Left lobe of liver (tissue), 2 donors: ENCODE measurements around the gene KDM5A. TPM values are rescaled to one million over a fixed set of nuclear protein-coding genes. Genes with fewer than 3 reads are reported as not detected.

Experiments
- ATAC-seq: fragments of 200-7000 bp; cut with Tn5 transposase; one replicate; pipeline ENCODE4 v1.9.1; 2020; ENCODE audit warnings: mild to moderate bottlenecking, moderate library complexity
- DNase-seq: peaks from one replicate; pipeline ENCODE4 v3.0.0-alpha.2; 2020; ENCODE audit warnings: low spot score
- total RNA-seq: library from RNA; stranded (reverse); gene quantifications from one replicate; pipeline ENCODE4 v1.2.1, GENCODE V29; 2021
- donor health status: DM: no; HTN: no; CAD: no; lungs with moderate emphysema.
- donor health status: DM: no; HTN: yes; CAD: no.

The KDM5A gene
- total RNA-seq, 1 donor from 2014 or later: 25.6 TPM

GRCh38 chr12:275812-276211 is 113.3 kb downstream of the KDM5A start:
- ATAC-seq (no peak), DNase-seq (no peak)

DNA sequence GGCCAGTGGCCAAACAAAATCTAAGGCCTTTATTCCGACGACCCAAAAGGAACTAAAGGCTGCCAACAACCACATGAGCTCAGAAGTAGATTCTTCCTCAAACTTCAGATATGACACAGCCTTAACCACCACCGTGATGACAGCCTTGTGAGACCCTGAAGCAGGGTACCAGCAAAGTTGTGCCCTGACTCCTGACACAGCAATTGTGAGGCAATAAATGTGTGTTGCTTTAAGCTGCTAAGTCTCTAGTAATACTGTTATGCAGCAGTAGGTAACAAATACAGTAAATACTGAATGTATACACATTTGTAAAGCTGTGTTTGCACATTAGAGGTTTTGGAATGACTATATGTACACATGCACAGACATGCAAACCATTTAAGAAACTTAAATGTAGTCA is 115.7 kb downstream of the KDM5A start:
- no peak for ATAC-seq
- DNase-seq: no peak

- ATAC-seq: no peak
- DNase-seq: no peak
Measured at GRCh38 chr12:272942-273341, 116.2 kb downstream of the KDM5A start.

- ATAC-seq: peak; percentile 77
- DNase-seq: no peak
Measured at GRCh38 chr12:271161-271560, 118.0 kb downstream of the KDM5A start.

DNA sequence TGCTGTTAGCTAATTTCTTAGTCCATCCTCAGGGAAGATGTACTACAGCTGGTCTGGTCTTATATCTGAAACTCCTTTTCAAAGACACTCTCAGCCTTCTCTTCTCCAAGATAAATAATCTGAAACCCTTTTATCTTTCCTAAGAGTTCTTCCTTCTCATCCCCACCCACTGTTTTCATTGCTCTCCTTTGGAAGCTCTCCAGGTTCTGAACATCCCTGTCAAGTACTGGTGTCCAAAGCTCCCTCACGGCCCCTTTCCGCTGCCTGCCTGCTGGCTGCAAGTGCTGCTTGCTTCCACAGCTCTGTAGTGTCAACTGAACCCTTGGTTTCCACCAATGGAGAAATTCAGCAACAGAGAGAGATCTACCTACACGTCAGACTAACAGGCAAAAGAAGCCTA is 119.9 kb downstream of the KDM5A start:
- ATAC-seq (no peak), DNase-seq (no peak)

- ATAC-seq: peak; percentile 18
- no peak for DNase-seq
Measured at GRCh38 chr12:268483-268840, 120.7 kb downstream of the KDM5A start.

DNA sequence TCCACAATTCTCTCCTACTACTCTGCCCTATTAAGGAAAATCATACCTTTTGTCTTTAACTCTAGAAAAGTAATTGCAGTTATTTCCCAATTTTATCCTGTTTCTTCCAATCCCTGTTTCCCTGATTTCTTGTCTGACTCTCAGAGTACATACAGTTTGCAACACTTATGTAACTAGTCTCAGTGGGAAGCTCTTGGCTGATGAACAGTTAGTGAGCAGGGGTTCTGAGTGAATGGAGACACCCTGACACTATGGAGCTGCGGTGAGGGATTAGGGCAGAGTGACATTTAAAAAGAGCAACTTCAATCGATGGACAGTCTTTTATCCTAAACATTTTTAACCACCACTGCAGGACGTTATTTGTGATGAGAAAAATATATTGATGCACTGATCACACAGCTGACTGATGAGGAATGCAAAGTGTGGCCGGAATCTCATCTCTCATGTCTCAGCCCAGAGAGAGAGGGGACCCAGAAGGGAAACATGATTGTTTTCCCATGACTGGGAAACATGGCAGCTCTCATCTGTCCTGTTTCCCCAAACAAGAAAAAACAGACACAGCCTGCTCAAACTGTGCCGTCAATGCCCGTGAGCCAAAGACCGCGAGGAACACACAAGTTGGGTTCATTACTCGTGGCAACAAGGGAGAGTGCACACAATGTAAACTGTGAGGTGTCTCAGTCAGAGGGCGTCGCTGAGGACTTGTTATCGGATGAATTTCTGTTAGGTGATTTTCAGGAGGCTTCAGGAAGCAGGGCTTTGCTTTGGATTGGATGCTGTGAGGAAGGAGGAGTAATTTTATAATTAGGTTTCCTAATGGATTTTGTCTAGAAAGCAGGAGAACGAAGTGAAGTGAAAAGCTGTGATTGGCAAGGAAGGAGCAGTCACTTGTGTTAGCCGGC is 121.3 kb downstream of the KDM5A start:
- no peak for DNase-seq
- ATAC-seq: peak; percentile 50

DNA sequence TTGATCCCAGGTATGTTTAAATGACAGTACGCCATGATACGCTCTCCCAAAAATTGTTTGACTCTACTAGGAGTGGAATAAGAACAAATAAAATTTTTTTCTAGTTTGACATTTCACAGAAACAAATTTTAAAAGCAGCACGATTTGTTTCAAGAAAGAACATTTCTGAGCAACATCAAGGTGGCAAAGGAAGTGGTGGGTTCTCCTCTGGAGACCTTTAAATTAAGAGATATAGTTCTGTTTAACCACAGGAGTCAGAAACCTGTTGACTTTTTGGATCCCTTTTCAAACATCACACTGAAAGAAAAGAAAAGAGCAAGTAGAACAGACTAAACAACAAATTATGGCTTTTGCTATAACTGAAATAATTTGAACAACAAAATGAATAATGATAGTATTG is 124.0 kb downstream of the KDM5A start:
- ATAC-seq (no peak), DNase-seq (no peak)

DNA sequence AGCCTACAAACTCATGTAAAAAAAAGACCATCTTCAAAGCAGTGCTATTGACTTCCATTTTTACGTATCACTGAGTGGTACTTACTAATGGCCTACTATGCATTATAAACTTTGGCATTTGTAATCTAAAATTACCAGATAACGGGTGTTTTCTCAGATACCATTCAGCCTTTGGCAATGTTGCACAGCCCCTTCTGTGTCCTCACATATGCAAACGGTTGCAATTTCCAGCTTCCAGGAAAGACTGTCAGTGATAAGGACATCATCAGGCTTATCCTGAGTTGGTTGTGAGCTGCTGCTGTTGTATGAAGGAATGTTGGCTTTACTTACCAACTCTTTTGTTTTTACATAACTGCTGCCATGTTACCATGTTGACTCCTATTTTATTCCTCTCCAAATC is 124.9 kb downstream of the KDM5A start:
- DNase-seq (no peak), ATAC-seq (no peak)

DNA sequence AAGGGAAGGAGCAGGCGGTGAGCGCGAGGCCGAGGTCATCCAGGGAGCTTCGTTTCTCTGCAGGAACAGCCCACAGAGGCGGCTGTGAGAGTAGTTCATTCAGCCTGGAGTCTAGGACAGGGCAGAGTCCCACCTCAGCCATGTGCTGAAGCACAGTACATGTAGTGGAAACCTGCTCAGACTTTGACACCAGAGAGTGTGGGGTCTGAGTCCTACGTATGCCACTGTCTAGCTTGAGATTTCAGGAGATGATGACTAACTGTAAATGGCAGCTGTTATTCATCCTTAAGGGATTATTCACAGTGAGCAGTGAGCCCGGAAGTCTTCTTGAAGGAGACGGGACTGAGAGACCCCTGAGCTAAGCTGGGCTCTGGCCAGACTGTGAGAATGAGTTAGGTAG is 125.5 kb downstream of the KDM5A start:
- ATAC-seq (no peak), DNase-seq (no peak)

- no peak for DNase-seq
- ATAC-seq: no peak
Measured at GRCh38 chr12:262817-263216, 126.3 kb downstream of the KDM5A start, which contains the start of gene SLC6A13. SLC6A13 (minus strand) TSS chr12:262836; CDS start chr12:260052, 2,784 bp downstream.

GRCh38 chr12:262113-262512 is 127.0 kb downstream of the KDM5A start:
- ATAC-seq (no peak), DNase-seq (no peak)

- peak; percentile 82 for ATAC-seq
Measured at GRCh38 chr12:257521-258321, 131.4 kb downstream of the KDM5A start.

GRCh38 chr12:256958-257357 is 132.2 kb downstream of the KDM5A start:
- no peak for DNase-seq

More at GRCh38 chr12:257521-258321, 131.4 kb downstream of the KDM5A start:
- no peak for DNase-seq

DNA sequence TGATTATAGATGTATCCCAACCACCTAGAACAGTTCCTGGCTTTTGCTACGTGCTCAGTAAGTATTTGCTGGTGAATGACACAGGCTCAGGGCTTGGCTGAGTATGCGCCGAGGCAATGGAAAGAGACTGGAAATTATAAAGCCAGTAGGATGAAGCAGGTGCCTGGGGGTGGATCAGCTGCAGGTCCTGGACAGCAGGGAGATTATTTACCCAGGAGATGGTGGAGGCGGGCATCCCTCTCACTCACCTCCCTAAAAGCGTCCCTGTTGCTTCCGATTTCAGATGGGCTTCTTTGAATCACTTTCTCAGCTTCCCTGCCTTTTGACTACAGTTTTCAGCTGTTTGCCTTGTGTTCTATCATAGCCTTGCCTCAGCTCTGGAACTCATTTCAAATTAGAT is 132.9 kb downstream of the KDM5A start:
- ATAC-seq (no peak), DNase-seq (no peak)

More at GRCh38 chr12:256958-257357, 132.2 kb downstream of the KDM5A start:
- no peak for ATAC-seq

DNA sequence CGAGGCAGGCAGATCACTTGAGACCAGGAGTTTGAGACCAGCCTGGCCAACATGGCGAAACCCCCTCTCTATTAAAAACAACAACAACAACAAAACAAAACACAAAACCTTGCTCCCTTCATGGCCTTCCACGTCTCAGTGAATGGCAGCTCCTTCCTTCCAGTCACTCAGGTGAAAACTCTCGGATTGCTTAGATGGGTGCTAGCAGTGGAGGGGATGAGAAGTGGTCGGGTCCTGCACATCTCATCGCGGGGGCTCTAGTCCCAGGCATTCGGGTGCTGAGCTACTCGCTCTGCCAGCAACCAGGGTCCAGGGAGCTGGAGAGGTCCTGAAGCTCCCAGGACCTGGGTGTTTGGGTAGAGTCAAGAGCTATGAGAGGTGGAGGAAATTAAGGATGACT is 134.2 kb downstream of the KDM5A start:
- DNase-seq (no peak), ATAC-seq (no peak)

DNA sequence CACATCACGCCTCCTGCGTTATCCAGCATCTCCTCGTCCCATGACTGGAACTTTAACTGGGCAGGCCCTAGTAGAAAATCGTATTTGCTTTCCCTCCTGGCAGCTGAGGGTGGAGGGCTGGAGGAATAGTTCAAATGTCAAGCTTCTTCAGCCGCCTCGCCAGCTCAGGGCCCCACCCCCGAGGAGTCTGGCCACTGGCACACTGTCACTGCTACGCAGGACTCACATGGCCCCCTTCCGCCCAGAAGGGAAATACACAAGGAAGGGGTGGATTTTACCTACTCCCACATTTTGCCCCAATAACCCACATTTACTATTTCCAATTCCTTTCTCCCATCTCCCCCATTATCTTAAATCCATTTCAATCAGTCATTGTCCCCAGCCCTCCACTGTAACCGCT is 135.1 kb downstream of the KDM5A start:
- no peak for DNase-seq

GRCh38 chr12:253116-253831 is 135.8 kb downstream of the KDM5A start:
- no peak for DNase-seq
- ATAC-seq: no peak

More for the DNA sequence above, 135.1 kb downstream of the KDM5A start:
- ATAC-seq: no peak

DNA sequence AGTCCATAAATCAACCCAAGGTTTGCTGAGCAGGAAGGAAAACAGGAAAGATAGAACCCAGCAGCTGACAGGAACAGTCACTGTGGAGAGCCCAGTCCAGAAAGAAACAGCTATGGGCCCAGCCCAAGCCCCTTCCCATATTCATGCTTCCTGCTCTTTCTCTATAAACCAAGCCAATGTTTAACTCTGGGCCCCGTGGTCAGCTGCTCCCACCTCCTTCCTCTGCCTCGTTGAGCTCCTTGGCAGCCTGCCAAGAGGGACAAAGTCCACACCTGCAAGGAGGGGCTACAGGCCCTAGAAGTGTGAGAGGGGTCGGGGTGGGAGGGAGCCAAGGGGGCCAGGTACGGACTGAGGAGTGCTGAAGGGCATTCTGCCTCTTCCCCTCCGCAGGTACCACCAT is 136.5 kb downstream of the KDM5A start:
- ATAC-seq (no peak), DNase-seq (no peak)

- no peak for ATAC-seq
- DNase-seq: no peak
Measured at GRCh38 chr12:247271-247670, 141.8 kb downstream of the KDM5A start.

GRCh38 chr12:243381-243780 is 145.7 kb downstream of the KDM5A start:
- ATAC-seq: no peak
- no peak for DNase-seq
